ENCODE results near the gene FAM98B. TPM values are rescaled to one million over a fixed set of nuclear protein-coding genes. Genes with fewer than 3 reads are reported as not detected.

Gene FAM98B
- total and polyA plus RNA-seq, 9 of the 15 experiments (the other 6 are each of a cell fraction or from before 2014, with no cell fraction given): 3.1 to 42.0 (median 9.4) TPM

DNA sequence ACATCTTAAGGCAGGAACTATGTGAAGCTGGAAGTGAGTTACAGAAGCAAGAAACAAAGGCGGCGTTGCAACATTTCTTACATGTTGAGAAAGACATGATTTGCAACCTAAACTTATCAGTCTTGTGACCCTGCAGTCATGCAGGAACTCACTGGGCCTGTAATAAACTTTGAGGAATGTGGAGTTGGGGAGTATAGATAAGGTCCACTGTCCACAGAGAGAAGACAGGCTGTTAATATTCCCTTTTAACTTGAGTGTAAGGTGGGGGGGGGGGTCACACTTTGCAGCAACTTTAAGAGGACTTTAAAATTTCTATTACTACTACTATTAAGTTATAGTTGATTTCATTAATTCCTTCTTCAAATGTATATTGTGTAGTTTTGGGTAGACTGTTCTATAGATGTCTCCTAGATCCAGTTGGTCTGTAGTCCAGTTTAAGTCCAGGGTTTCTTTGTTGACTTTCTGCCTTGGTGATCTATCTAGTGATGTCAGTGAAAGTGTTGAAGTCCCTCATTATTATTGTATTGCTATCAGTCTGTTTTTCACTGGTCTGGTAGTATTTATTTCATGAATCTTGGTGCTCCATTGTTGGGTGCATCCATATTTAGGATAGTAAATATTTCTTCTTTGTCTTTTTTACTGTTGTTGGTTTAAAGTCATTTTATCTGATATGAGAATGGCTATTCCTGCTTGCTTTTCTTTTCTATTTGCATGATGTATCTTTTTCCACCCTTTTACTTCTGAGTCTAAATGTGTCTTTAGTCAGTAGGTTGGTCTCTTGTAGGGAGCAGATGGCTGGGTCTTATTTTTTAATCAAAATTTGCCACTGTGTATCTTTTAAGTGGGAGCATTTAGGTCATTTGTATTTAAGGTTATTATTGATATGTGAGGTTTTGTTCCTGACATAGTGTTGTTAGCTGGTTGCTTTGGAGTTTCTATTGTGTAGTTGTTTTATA, 15.6 kb upstream of the FAM98B start (continued):
- TF ChIP-seq, protein P1, sequence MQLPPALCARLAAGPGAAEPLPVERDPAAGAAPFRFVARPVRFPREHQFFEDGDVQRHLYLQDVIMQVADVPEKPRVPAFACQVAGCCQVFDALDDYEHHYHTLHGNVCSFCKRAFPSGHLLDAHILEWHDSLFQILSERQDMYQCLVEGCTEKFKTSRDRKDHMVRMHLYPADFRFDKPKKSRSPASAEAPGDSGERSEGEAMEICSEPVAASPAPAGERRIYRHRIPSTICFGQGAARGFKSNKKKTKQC (CRISPR knock-in tag; IDR thresholded peaks at IDR 0.05): no peak
- no peak for TF ChIP-seq MYC (IDR thresholded peaks at IDR 0.05; ENCODE audit: low read depth, low read length)
- TF ChIP-seq MYC (CRISPR knock-in tag; IDR thresholded peaks at IDR 0.05; ENCODE audit: borderline replicate concordance, low read depth): no peak
- no peak for TF ChIP-seq TRIM28 (IDR thresholded peaks at IDR 0.05)
- TF ChIP-seq HDGF (IDR thresholded peaks at IDR 0.05): no peak
- no peak for TF ChIP-seq SREBF2 (CRISPR knock-in tag; IDR thresholded peaks at IDR 0.05)
- TF ChIP-seq CBFA2T2 (conservative IDR thresholded peaks at IDR 0.05): peak; percentile 84
- TF ChIP-seq ZNF766 (CRISPR knock-in tag; conservative IDR thresholded peaks at IDR 0.05): peak; percentile 48
- no peak for TF ChIP-seq ZNF12 (CRISPR knock-in tag; IDR thresholded peaks at IDR 0.05)
- TF ChIP-seq RFX7 (CRISPR knock-in tag; IDR thresholded peaks at IDR 0.05): no peak
- TF ChIP-seq NELFE (IDR thresholded peaks at IDR 0.05; ENCODE audit: insufficient read depth, insufficient read length): no peak
- TF ChIP-seq ZNF197 (CRISPR knock-in tag; IDR thresholded peaks at IDR 0.05; ENCODE audit: low read depth): 0 out of 2 replicates have a peak, but pooled peaks have one; percentile 43
- TF ChIP-seq NFIX (CRISPR knock-in tag; IDR thresholded peaks at IDR 0.05; ENCODE audit: low read depth): no peak
- TF ChIP-seq MYBL2 (IDR thresholded peaks at IDR 0.05; ENCODE audit: low read depth): no peak
- no peak for TF ChIP-seq MYBL2 (CRISPR knock-in tag; IDR thresholded peaks at IDR 0.05; ENCODE audit: borderline replicate concordance)
- 0 out of 4 replicates have a peak, but pooled peaks of 1 of the 2 experiments have one; percentile 54 for TF ChIP-seq ARNT (IDR thresholded peaks at IDR 0.05)
- TF ChIP-seq NCOA4 (IDR thresholded peaks at IDR 0.05; ENCODE audit: partially characterized antibody): no peak
- no peak for TF ChIP-seq SRSF1 (IDR thresholded peaks at IDR 0.05; ENCODE audit: low read depth, low read length)
- no peak for TF ChIP-seq HOXB6 (CRISPR knock-in tag; IDR thresholded peaks at IDR 0.05; ENCODE audit: borderline replicate concordance)
- TF ChIP-seq TOE1 (IDR thresholded peaks at IDR 0.05; ENCODE audit: borderline replicate concordance): peak; percentile 73; the same call in 1 of the 2 replicates
- no peak for TF ChIP-seq TOE1 (CRISPR knock-in tag; IDR thresholded peaks at IDR 0.05; ENCODE audit: borderline replicate concordance, low read depth)
- TF ChIP-seq NR1H2 (CRISPR knock-in tag; IDR thresholded peaks at IDR 0.05): no peak
- no peak for TF ChIP-seq RAD51 (IDR thresholded peaks at IDR 0.05; ENCODE audit: borderline replicate concordance, low read depth)
- TF ChIP-seq NUFIP1 (IDR thresholded peaks at IDR 0.05; ENCODE audit: partially characterized antibody): no peak
- TF ChIP-seq, protein P2, sequence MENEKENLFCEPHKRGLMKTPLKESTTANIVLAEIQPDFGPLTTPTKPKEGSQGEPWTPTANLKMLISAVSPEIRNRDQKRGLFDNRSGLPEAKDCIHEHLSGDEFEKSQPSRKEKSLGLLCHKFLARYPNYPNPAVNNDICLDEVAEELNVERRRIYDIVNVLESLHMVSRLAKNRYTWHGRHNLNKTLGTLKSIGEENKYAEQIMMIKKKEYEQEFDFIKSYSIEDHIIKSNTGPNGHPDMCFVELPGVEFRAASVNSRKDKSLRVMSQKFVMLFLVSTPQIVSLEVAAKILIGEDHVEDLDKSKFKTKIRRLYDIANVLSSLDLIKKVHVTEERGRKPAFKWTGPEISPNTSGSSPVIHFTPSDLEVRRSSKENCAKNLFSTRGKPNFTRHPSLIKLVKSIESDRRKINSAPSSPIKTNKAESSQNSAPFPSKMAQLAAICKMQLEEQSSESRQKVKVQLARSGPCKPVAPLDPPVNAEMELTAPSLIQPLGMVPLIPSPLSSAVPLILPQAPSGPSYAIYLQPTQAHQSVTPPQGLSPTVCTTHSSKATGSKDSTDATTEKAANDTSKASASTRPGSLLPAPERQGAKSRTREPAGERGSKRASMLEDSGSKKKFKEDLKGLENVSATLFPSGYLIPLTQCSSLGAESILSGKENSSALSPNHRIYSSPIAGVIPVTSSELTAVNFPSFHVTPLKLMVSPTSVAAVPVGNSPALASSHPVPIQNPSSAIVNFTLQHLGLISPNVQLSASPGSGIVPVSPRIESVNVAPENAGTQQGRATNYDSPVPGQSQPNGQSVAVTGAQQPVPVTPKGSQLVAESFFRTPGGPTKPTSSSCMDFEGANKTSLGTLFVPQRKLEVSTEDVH (IDR thresholded peaks at IDR 0.05; ENCODE audit: low read depth, partially characterized antibody): no peak
- TF ChIP-seq XRCC4 (IDR thresholded peaks at IDR 0.05; ENCODE audit: extremely low read depth, insufficient read depth, insufficient read length): no peak
- 0 out of 2 replicates have a peak, but pooled peaks have one; percentile 55 for TF ChIP-seq ZKSCAN8 (CRISPR knock-in tag; IDR thresholded peaks at IDR 0.05)
